Large intestine (tissue), 12 donors: ENCODE measurements around the gene BEND6. TPM values are rescaled to one million over a fixed set of nuclear protein-coding genes. Genes with fewer than 3 reads are reported as not detected.
A peak's percentile ranks its signal among the peaks of the same experiment; 100 is the strongest.

Experiments used
- DNase-seq, 2 donors: peaks; one replicate each; pipeline versions ENCODE4 v3.0.0 to v3.0.0-alpha.2; 2013
- H3K27ac ChIP-seq: one replicate; pipeline ENCODE4 v1.5.1; 2013; ENCODE audit warnings: low read length
- H3K27me3 ChIP-seq: 2 replicates; pipeline ENCODE4 v1.6.1; 2013; ENCODE audit warnings: low read length; ENCODE audit not compliant: control insufficient read depth, insufficient read depth
- H3K36me3 ChIP-seq: 2 replicates; pipeline ENCODE4 v1.6.1; 2013; ENCODE audit warnings: low read length; ENCODE audit not compliant: control insufficient read depth, insufficient read depth
- H3K4me1 ChIP-seq: one replicate; pipeline ENCODE4 v1.6.1; 2013; ENCODE audit warnings: low read length; ENCODE audit not compliant: control insufficient read depth, insufficient read depth
- H3K4me3 ChIP-seq: one replicate; pipeline ENCODE4 v1.5.1; 2013; ENCODE audit warnings: low read length
- H3K9me3 ChIP-seq: one replicate; pipeline ENCODE4 v1.6.1; 2013; ENCODE audit warnings: mild to moderate bottlenecking, low read depth, low read length, moderate library complexity; ENCODE audit not compliant: control insufficient read depth
- WGBS: methylation state at CpG from one replicate; pipeline ENCODE4 v1.1.5; 2013; ENCODE audit warnings: low lambda C conversion rate; ENCODE audit not compliant: insufficient coverage; 5-methylcytosine and 5-hydroxymethylcytosine counted together
- long read RNA-seq, 11 donors: transcript quantifications; one replicate each; lab custom pipeline, GENCODE V29; 2026
- polyA plus RNA-seq: library from polyadenylated mRNA; unstranded; fragments of 120-200 nt; gene quantifications from one replicate; pipeline ENCODE4 v1.2.1, GENCODE V29; 2013

Gene BEND6, protein sequence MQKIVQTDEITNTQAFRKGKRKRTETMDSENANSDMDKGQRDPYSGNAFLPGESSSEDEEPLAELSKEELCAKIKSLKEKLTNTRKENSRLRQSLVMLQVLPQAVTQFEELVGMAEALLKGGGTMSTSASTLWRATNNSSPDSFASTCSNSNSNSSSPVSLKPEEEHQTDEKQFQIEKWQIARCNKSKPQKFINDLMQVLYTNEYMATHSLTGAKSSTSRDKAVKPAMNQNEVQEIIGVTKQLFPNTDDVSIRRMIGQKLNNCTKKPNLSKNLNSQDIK
- polyA plus RNA-seq: 1.2 TPM
- long read RNA-seq, donor 1: 0 reads
- long read RNA-seq, donor 2, partial matches to known transcripts: 0 of 1 reads
- long read RNA-seq, donor 2, other reads (novel, unspliced or antisense): 0 of 1 reads
- long read RNA-seq, donor 3: 0 reads
- long read RNA-seq, donor 4: 0 reads
- long read RNA-seq, donor 5, partial matches to known transcripts: 0 of 1 reads
- long read RNA-seq, donor 5, other reads (novel, unspliced or antisense): 0 of 1 reads
- long read RNA-seq, donor 6: 0 reads
- long read RNA-seq, donor 7: 0 reads
- long read RNA-seq, donor 8: 0 reads
- long read RNA-seq, donor 9: 0 reads
- long read RNA-seq, donor 10: 0 reads
- long read RNA-seq, donor 11: 0 reads

DNA sequence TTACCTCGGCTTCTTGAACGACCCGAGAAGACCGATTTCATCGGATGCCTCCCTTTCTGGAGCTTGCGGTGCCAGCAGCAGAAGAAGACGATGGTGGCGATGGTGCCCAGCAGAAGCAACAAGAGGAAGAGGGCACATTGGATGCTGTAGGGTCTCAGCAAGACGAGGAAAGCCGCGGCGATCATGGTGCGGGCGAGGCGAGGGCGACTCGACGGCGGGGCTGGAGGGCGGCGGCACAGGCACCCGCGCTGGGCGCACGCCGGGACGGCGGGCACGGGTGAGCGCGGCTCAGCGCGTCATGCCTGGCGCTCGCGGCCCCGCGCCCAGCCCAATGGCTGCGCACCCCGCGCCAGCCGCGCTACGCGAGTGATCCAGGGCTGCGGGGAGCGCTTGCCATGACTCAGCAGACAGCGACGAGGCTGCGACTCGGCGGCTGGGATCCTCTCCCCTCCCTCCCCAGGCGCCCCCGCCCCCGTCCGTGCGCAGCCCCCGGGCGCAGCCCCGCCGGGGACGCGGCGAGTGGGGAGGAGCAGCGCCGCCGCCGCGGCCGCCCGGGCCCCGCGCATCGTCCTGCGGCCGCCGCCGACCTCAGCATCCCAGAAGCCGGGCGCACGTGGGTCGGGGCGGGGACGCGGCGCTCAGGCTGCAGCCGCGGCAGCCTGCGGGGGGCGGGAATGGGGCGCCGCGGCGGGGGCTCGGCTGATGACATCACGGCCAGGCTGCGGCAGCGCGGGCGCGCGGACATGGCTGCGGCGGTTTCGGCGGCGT is at the start of gene BEND6:
Gene BEND6 (plus strand): TSS at position 705 of the 768 bp plus-strand sequence. CDS start 26,704 bp downstream, outside the sequence.
- DNase-seq: peak; percentile 29 to 49
- WGBS: no CpG with 5 or more reads among the region's 107 CpGs
- H3K4me3 ChIP-seq: peak within 1 kb of the TSS; percentile 32
- H3K4me1 ChIP-seq: peaks cover 11% of the 10 kb centered on the region
- H3K9me3 ChIP-seq: no peaks in the 10 kb centered on the region
- no peaks in the 10 kb centered on the region for H3K36me3 ChIP-seq
- no peak within 1 kb of the TSS for H3K27ac ChIP-seq
- peaks cover 62% of the 10 kb centered on the region for H3K27me3 ChIP-seq

DNA sequence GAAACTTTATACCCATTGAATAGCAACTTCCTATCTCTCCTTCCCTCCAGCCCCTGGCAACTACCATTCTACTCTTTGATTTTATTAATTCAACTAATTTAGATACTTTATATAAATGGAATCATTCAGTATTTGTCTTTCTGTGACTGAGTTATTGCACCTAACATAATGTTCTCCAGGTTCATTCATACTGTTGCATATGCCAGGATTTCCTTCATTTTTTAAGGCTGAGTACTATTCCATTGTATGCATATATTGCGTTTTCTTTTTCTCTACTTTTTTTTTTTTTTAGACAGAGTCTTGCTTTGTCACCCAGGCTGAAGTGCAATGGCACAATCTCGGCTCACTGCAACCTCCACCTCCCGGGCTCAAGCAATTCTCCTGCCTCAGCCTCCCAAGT is 49.5 kb upstream of the BEND6 start:
- no peaks in the 10 kb centered on the region for H3K9me3 ChIP-seq
- WGBS: no CpG with 5 or more reads among the region's 3 CpGs
- no peaks in the 10 kb centered on the region for H3K36me3 ChIP-seq
- no peaks in the 10 kb centered on the region for H3K27me3 ChIP-seq
- H3K27ac ChIP-seq: no peak overlapping the region
- DNase-seq: no peak
- no peak overlapping the region for H3K4me3 ChIP-seq
- H3K4me1 ChIP-seq: no peaks in the 10 kb centered on the region

DNA sequence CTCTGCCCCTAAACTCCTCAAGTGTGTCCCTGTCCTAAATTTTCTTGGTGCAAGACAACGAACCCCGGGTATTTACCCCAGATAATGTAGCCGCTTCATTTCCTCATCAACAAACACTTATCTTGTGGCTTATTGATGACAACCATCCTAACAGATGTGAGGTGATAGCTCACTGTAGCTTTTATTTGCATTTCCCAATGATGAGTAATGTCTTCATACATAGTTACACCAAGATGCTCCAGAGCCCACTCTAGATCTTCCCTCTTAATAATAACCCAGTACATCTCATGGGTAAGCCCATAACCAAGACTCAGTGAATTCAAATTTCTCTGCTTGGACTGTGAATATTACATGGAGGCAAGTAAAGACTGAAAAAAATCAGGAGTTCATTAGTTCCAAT is 48.2 kb upstream of the BEND6 start:
- DNase-seq: no peak
- H3K27me3 ChIP-seq: no peaks in the 10 kb centered on the region
- H3K4me1 ChIP-seq: no peaks in the 10 kb centered on the region
- no CpG with 5 or more reads among the region's 3 CpGs for WGBS
- no peaks in the 10 kb centered on the region for H3K9me3 ChIP-seq
- no peak overlapping the region for H3K27ac ChIP-seq
- no peak overlapping the region for H3K4me3 ChIP-seq
- H3K36me3 ChIP-seq: no peaks in the 10 kb centered on the region

DNA sequence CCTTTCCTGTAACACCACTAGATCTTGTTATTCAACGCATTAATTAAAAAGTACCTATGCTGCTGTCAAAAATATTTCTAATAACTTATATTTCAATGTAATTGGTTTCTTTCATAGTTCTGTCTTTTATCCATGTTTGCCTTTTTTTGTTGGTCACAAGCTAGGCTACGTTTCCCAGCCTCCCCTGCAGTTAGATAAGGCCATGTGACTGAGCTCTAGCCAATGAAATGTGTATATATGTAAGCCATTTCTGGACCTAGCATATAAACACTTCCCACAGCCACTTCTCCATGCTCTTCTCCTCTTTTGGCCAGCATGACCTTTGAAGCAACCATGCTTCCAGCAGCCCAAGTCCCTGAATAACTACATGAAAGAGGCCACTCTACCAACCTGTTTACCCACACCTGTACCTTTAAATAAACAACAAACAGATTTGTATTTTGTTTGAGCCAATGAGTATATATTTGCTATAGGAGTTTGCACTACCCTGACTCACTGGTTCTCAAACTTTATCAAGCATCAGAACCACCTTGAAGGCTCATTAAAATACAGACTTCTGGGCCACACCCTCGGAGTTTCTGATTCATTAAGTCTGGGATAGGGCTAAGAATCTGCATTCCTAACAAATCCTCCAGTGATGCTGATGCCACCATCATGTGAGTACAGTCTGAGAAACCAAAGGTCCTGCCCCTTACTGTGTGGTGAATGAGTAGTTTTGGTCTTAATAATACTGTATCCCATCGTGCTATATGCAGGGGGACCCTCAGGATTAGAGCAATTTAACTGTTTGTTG is 45.6 kb upstream of the BEND6 start:
- DNase-seq: no peak
- Histone ChIP-seq H3K4me3 (no peak overlapping the region), H3K4me1 (no peaks in the 10 kb centered on the region), H3K27ac (no peak overlapping the region), H3K27me3 (no peaks in the 10 kb centered on the region), H3K36me3 (no peaks in the 10 kb centered on the region), H3K9me3 (no peaks in the 10 kb centered on the region)
- 80% methylated on average over 2 of the region's 4 CpGs for WGBS

DNA sequence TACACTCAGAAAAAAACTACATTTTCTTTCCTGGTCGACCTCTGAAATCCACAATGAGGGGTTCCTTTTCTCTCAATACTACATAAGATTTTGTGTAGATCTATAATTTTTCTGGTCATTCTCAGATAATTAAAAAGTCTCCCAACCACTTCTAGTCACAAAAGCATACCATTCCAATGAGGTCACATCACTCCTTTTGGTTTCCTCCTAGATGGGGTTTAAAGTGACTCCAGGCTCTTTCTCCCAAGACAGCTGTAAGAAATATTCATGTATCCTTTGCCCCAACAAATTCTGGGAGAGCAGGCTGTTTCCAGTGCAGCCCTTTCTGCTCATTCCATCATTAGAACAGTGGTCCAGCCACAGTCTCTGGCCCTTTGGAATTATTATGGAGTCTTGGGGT is 43.1 kb upstream of the BEND6 start:
- no peaks in the 10 kb centered on the region for H3K9me3 ChIP-seq
- no peak overlapping the region for H3K4me3 ChIP-seq
- WGBS: 57% methylated on average over 1 of the region's 1 CpG
- H3K27me3 ChIP-seq: no peaks in the 10 kb centered on the region
- no peaks in the 10 kb centered on the region for H3K4me1 ChIP-seq
- no peaks in the 10 kb centered on the region for H3K36me3 ChIP-seq
- no peak overlapping the region for H3K27ac ChIP-seq
- DNase-seq: no peak

DNA sequence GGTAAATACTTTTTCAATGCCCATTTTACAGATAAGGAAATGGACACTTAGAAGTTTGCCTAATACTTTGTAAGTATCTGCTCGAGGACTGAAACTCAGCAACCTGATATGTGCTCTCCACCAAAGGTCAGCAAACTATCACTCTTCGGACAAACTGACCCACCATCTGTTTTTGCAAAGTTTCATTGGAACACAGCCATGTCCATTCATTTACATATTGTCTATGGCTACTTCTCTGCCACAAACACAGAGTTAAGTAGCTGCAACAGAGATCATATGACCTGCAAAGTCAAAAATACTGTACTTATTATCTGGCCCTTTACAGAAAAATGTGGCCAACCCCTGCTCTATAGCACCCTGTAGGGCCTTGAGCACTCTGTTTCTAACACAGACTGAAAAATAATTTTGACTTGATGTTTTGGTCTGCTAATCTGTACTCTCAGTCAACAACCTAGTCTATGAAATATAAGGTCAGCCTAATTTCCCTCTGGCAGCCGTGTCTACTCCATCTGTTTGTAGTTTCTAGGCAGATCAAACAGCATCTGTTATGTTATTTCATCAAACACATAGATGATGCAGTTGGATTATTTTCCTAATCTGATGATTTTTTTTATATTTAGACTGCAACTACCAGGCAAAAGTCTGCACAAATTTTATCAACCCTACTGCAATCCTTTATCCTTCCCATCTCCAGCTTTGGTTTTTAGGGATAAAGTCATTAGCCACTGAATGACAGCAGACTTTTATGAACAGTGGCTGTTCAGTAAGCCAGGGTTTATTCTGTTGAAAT is 41.4 kb upstream of the BEND6 start:
- Histone ChIP-seq H3K36me3 (no peaks in the 10 kb centered on the region), H3K9me3 (no peaks in the 10 kb centered on the region), H3K4me3 (no peak overlapping the region), H3K27me3 (no peaks in the 10 kb centered on the region), H3K27ac (no peak overlapping the region), H3K4me1 (no peaks in the 10 kb centered on the region)
- WGBS: no CpG with 5 or more reads among the region's 3 CpGs
- DNase-seq: no peak

DNA sequence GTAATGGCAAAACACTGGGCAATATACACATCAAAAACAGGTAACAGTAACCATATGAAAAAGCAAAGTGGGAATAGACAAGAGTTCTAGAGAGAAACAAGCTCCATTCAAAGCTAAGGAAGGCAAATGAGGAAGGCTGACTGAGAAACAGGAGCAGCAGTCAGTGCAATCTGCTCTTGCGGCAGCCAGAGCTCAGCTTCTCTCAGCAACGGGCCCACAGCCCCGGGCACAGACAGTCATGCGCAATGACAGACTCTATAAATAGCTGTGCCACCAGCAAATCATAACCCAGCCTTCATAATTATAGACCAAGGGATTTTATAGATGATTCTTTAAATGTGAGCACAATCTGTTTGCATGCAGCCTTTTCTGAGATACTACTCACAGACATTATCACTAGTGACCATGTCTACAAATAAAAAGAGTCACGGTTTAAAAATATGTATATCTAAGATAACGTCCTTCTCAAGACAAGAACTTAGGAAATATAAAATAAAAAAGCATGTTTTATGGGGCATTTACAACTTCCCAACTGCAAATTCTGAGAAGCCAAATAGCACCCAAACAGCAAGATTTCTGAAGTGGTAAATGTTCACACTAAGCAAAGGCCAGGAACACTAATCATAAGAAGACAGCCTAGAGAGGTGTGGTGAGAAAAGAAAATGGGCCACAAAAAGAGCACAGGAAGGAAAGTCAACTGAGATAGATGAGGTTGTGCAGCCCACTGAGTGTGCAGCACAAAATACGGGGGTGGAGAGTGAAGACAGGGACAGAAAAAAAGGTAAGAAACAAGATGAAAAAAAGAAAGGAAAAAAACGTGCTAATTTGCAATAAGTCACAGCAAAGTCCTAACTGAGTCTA is 39.9 kb upstream of the BEND6 start:
- Histone ChIP-seq H3K27ac (no peak overlapping the region), H3K27me3 (peaks cover under 1% of the 10 kb centered on the region), H3K36me3 (no peaks in the 10 kb centered on the region), H3K9me3 (no peaks in the 10 kb centered on the region), H3K4me3 (no peak overlapping the region), H3K4me1 (no peaks in the 10 kb centered on the region)
- WGBS: 72% methylated on average over 2 of the region's 8 CpGs
- no peak for DNase-seq

DNA sequence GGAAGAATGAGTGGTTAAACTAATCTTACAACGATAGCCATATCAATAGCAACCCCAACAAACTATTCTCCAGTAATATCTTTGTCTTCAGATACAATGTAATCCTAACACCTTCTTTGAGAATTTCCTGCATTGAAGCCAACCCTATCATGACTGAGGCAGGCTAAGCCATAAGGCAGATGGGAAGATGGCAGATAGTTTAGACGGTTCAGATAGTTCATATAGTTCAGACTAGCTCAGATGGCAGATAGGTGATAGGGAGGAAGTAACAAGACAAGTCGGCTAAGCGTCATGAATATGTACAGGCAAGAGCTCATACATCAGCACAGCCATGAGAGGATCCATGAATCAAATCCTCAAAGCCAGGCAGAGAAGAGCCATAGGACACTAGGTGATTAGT is 39.1 kb upstream of the BEND6 start:
- H3K9me3 ChIP-seq: no peaks in the 10 kb centered on the region
- no peak overlapping the region for H3K4me3 ChIP-seq
- no peak for DNase-seq
- no peak overlapping the region for H3K27ac ChIP-seq
- WGBS: no CpG with 5 or more reads among the region's 4 CpGs
- H3K4me1 ChIP-seq: no peaks in the 10 kb centered on the region
- H3K27me3 ChIP-seq: peaks cover 3% of the 10 kb centered on the region
- no peaks in the 10 kb centered on the region for H3K36me3 ChIP-seq
